Ovary (tissue), 9 donors: ENCODE data around the gene SLAMF9. TPM values are rescaled to one million over a fixed set of nuclear protein-coding genes. Genes with fewer than 3 reads are reported as not detected.

ENCODE experiments used
- DNase-seq, 5 donors: peaks; one replicate each; pipeline ENCODE4 v3.0.0-alpha.2; 2019 to 2020
- H3K27ac ChIP-seq, 2 donors: fragments of 200-600 bp; one replicate each; pipeline versions ENCODE4 v1.5.1 to v1.8.0; 2019 to 2022
- H3K27me3 ChIP-seq: fragments of 200-600 bp; one replicate; pipeline ENCODE4 v1.8.0; 2022
- H3K36me3 ChIP-seq: fragments of 200-600 bp; sonication (generic); one replicate; pipeline ENCODE4 v1.5.1; 2019
- H3K4me1 ChIP-seq: one replicate; pipeline ENCODE4 v1.8.1; 2013; ENCODE audit warnings: mild to moderate bottlenecking, moderate library complexity; ENCODE audit not compliant: insufficient read depth
- H3K4me3 ChIP-seq: fragments of 200-600 bp; sonication (generic); one replicate; pipeline ENCODE4 v1.5.1; 2017
- H3K9me3 ChIP-seq, 2 donors: fragments of 200-600 bp in 1 of 2; sonication (generic) in 1 of 2; one replicate each; pipeline versions ENCODE4 v1.5.1 to v1.8.1; 2013 to 2019; ENCODE audit warnings: mild to moderate bottlenecking in 1 of 2, moderate library complexity in 1 of 2
- EP300 ChIP-seq: sonication (generic); formaldehyde crosslinking; IDR thresholded peaks from one replicate; pipeline ENCODE4 v1.6.1; 2017; ENCODE audit warnings: antibody characterized with exemption
- POLR2A ChIP-seq: fragments of 450-650 bp; IDR thresholded peaks from one replicate; pipeline ENCODE4 v1.6.1; 2017; ENCODE audit warnings: antibody characterized with exemption, mild to moderate bottlenecking, moderate library complexity
- WGBS, 3 donors: extraction: QIAGEN DNeasy Blood & Tissue Kit in 1 of 3; methylation state at CpG; one replicate each; pipeline versions ENCODE4 v1.1.5 to v1.1.7; 2013 to 2017; 5-methylcytosine and 5-hydroxymethylcytosine counted together
- intact Hi-C, 4 donors: fragments of 100-400 bp; cut with DNase I; formaldehyde crosslinking; loops; one replicate each; pipeline versions ENCODE4 v1.11.0 to v1.15.1; 2022 to 2023
- polyA plus RNA-seq, 2 donors: library from polyadenylated mRNA; stranded (reverse); fragments of 200-250 nt in 1 of 2; fragments of 350-450 nt in 1 of 2; fragmentation: Illumina TruSeq in 1 of 2; extraction: RNeasy Lipid Tissue Mini Kit (QIAGEN cat#74804) in 1 of 2; gene quantifications; one replicate each; pipeline ENCODE4 v1.2.3, GENCODE V29; 2013 to 2014
- total RNA-seq, 7 donors: library from RNA; depleted of rRNA in 2 of 7; stranded (reverse); fragments of >200 nt in 2 of 7; fragmentation: NEBNext Ultra II Directional in 3 of 7; extraction: Animal tissue kit (Norgen Biotek cat#: 25700) in 3 of 7; gene quantifications; one replicate each; pipeline versions ENCODE4 v1.1.0 to v1.2.4, GENCODE V29; 2016 to 2023
- TF ChIP-seq, protein P1 (sequence below), 3 donors: fragments of 450-650 bp in 2 of 3; fragments of 200-600 bp in 1 of 3; IDR thresholded peaks; one replicate each; pipeline versions ENCODE4 v1.5.1 to v1.8.0; 2016 to 2022; ENCODE audit warnings: antibody characterized with exemption in 3 of 3, mild to moderate bottlenecking in 1 of 3
- donor health status: DM: no; HTN: no; CAD: no; lungs with moderate emphysema.
- donor health status: DM: no; HTN: no; CAD: no.
- donor health status: Bipolar disorder and iron deficiency.
- donor health status: DM: yes; HTN: yes; CAD: no.
- donor health status: DM: no; HTN: no; CAD: no.
- donor health status: DM: yes; HTN: yes; CAD: no.

SLAMF9 gene
- total and polyA plus RNA-seq, 9 donors = not detected

DNA sequence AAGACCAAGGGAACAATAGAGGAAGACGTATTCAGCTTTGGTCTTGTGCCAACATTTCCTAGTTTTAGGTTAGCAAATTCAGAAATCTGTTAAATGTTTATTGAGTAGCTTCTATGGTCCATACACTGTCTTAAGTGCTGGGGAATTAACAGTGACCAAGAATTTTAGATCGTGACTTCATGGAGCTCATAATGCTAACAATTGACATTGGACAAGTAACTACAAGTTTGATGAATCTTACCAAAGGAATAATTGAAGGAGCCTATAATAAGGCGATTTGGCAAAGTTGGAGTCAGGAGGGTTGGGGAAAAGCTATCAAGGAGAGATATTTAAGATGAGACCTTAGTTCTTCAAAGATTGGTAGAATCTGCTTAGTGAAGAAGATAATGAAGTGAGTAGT lies 1.4 kb upstream of the SLAMF9 start:
- WGBS, 3 donors = 79 to 85% (median 82%) methylated on average over 3 of the region's 3 CpGs
- Histone ChIP-seq H3K27ac (no peak overlapping the region), H3K9me3 (no peaks in the 10 kb centered on the region), H3K4me3 (no peak overlapping the region), H3K4me1 (no peaks in the 10 kb centered on the region), H3K27me3 (no peaks in the 10 kb centered on the region), H3K36me3 (no peaks in the 10 kb centered on the region)
- no peak for DNase-seq
- no peak for TF ChIP-seq POLR2A
- TF ChIP-seq EP300 = no peak
- TF ChIP-seq, protein P1, sequence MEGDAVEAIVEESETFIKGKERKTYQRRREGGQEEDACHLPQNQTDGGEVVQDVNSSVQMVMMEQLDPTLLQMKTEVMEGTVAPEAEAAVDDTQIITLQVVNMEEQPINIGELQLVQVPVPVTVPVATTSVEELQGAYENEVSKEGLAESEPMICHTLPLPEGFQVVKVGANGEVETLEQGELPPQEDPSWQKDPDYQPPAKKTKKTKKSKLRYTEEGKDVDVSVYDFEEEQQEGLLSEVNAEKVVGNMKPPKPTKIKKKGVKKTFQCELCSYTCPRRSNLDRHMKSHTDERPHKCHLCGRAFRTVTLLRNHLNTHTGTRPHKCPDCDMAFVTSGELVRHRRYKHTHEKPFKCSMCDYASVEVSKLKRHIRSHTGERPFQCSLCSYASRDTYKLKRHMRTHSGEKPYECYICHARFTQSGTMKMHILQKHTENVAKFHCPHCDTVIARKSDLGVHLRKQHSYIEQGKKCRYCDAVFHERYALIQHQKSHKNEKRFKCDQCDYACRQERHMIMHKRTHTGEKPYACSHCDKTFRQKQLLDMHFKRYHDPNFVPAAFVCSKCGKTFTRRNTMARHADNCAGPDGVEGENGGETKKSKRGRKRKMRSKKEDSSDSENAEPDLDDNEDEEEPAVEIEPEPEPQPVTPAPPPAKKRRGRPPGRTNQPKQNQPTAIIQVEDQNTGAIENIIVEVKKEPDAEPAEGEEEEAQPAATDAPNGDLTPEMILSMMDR (IDR thresholded peaks at IDR 0.05) = no peak
- intact Hi-C loops = no loop called here

DNA sequence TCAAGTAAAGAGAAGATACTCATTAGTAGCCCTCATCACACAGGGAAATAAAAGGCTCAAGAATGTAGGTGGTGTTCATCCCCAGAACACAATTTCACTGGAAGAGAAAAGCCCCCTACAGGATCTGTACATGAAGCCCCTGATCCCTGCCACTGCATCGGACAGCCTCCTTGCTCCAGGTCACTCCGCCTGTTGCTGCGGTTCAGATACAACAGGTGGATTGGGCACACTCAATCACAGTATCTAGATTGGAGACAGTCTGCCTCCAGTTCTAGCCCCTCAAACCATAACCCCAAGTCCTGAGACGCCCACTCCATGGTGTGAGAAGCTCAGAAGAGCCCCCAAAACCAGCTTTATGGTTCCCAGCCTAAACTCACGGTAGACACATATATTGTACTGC lies 1.1 kb downstream of the SLAMF9 start:
- DNase-seq = no peak
- no peak overlapping the region for H3K4me3 ChIP-seq
- intact Hi-C loops = loop anchor here in 1 of 4 donors (5.0 kb wide), 1 partner anchor 49 kb away; no protein-coding TSS in a partner anchor
- no peak overlapping the region for H3K27ac ChIP-seq
- no peaks in the 10 kb centered on the region for H3K9me3 ChIP-seq
- no peaks in the 10 kb centered on the region for H3K36me3 ChIP-seq
- H3K4me1 ChIP-seq = no peaks in the 10 kb centered on the region
- 71 to 77% (median 73%) methylated on average over 5 of the region's 5 CpGs for WGBS, 3 donors
- no peaks in the 10 kb centered on the region for H3K27me3 ChIP-seq
- no peak for TF ChIP-seq EP300
- TF ChIP-seq POLR2A = no peak
- TF ChIP-seq, protein P1 (IDR thresholded peaks at IDR 0.05) = no peak

DNA sequence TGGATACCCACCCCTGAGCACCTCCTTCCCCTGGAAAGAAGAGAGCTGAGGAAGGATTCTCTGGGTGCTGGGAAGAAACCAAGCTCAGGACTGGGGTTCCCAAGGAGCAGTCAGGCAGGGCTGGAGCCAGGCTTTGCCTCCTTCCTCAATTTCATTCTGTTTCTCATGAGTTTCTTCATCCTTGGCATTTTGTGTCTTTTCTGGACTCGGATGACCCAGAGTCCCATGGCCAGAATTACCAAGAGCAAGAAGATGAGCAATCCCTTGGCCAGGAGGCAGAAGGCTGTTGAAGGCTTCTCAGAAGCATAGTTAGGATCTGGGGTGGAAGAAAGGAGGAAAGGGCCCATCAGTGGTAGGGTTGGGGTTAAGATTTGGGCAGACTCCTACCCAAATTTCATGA lies 2.5 kb downstream of the SLAMF9 start:
- Histone ChIP-seq H3K27ac (no peak overlapping the region), H3K4me1 (no peaks in the 10 kb centered on the region), H3K36me3 (no peaks in the 10 kb centered on the region), H3K27me3 (no peaks in the 10 kb centered on the region), H3K4me3 (no peak overlapping the region), H3K9me3 (no peaks in the 10 kb centered on the region)
- DNase-seq = no peak
- 75 to 88% (median 84%) methylated on average over 1 of the region's 1 CpG for WGBS, 3 donors
- TF ChIP-seq POLR2A (no peak), EP300 (no peak)
- TF ChIP-seq, protein P1 (IDR thresholded peaks at IDR 0.05) = no peak
- intact Hi-C loops = loop anchor here in 1 of 4 donors (5.0 kb wide), 1 partner anchor 51 kb away; no protein-coding TSS in a partner anchor

DNA sequence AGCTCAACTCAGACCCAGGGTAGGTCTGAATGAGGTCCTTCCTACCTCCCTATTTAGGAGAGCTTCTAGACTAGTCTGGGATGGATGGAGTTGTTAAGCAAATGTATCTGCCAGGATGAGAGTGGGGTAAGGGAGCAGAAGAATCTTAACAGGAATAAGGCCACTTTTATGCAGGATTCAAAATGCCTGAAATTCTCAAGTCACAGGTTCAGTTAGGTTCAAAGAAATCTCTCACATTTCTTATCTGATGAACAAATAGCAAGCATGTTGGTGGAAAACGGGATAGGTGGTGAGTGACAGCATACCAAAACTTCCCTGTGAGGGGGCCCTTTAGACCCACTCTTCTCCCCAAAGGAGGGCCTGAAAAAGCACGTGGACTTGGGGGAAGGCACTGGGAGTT lies 3.0 kb downstream of the SLAMF9 start:
- H3K4me3 ChIP-seq = no peak overlapping the region
- no peaks in the 10 kb centered on the region for H3K9me3 ChIP-seq
- whole genome bisulfite sequencing, 3 donors = 46 to 53% (median 49%) methylated on average over 2 of the region's 2 CpGs
- no peak overlapping the region for H3K27ac ChIP-seq
- TF ChIP-seq, protein P1 (IDR thresholded peaks at IDR 0.05) = no peak
- no peak for TF ChIP-seq POLR2A
- TF ChIP-seq EP300 = no peak
- no peaks in the 10 kb centered on the region for H3K36me3 ChIP-seq
- H3K27me3 ChIP-seq = no peaks in the 10 kb centered on the region
- no peaks in the 10 kb centered on the region for H3K4me1 ChIP-seq
- intact Hi-C loops = loop anchor here in 1 of 4 donors (5.0 kb wide), 1 partner anchor 51 kb away; no protein-coding TSS in a partner anchor
- DNase-seq = no peak
